CD4-positive, alpha-beta T cell treated with Interleukin-12 subunit alpha and Interleukin-12 subunit beta, for 1 hour (primary cell): ENCODE measurements around the gene ZNF319.
A peak's percentile ranks its signal among the peaks of the same experiment; 100 is the strongest.
"Not testable (repeated sequence)": the region's sequence is repeated elsewhere in the genome, so short reads cannot be mapped to it uniquely, and the experiment has no call there.

Source experiments
- DNase-seq: peaks from one replicate; pipeline ENCODE4 v3.0.0-alpha.2; 2020

ZNF319 gene

DNA sequence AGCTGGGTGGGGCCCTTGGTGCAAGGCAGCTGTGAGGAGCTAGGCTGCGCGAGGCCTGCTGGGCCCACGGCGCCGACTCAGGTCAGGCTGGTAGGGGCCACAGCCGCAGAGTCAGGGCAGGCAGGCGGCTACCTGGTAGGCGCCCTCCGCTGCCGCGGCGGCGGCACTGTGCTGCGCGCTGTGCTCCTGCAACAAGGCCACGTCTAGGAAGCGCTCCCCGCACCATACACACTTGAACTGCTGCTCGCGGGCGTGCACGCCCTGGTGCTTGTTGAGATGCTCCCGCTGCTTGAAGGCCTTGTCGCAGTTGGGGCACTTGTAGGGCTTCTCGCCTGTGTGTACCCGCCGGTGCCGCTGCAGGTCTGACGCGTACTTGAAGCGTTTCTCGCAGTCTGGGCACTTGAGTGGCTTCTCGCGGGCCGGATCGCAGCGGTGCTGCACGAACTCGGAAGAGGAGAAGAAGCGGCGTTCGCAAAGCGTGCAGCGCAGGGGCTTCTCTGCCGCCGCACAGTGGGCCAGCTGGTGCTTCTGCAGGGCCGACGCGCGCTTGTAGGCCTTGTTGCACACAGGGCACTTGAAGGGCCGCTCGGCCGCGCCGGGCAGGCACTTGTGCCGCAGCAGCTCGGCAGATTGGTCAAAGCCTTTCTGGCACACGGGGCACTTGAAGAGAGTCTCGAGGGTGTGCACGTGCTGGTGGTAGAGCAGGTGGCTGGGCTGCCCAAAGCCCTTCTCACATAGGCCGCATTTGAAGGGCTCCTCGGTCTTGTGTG lies 3.9 kb downstream of the ZNF319 start:
- DNase-seq = no peak

DNA sequence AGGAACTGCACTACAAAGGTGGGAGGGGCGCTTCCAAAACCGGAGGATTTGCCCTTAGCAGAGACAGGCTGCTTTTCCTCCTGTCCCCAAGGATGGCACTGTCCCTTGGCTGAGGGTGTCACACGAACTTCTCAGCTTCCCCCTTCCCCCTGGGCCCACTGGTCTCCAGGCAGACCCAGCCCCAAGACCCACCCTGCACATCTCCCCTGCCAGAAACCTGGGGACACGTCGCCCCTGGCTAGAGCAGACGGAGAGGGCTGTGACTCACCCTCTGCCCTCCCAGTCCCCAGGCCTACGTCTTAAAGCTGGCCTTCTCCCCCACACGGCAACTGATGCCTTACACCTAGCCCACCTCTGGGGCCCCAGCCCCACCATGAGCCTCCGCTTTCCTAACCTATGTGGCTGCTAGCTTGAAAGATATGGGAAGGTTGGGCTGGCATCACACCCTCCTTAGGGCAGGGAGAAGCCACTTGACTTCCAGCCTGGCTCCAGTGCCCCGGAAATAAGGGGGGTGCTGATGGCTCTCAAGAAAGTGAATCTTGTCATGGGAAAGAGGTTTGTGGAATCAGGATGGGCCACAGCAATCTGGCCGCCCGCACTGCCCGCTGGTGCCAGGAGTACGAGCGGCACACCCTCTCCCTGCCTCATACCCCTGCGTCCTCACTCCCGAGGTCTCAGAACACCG lies 4.6 kb downstream of the ZNF319 start:
- DNase-seq = no peak

DNA sequence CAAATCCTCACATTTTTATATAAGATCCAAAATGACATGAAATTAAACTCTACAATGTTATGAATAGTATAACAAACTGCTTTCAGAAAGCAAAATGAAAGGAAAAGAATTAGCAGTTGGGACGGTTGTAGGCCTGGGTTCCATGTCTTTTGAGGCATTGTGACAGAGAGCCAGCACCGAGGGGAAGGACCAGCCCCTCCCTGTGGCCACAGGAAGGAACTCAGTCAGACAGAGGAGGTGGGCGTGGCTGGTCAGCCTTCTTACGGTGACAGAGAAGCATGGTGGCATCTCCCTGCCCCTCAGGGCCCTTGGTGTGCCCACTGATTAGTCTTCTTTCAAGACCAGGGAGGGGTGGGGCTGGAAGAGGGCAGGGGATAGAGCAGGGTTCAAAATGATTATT lies 5.7 kb downstream of the ZNF319 start:
- DNase-seq = peak; percentile 59

DNA sequence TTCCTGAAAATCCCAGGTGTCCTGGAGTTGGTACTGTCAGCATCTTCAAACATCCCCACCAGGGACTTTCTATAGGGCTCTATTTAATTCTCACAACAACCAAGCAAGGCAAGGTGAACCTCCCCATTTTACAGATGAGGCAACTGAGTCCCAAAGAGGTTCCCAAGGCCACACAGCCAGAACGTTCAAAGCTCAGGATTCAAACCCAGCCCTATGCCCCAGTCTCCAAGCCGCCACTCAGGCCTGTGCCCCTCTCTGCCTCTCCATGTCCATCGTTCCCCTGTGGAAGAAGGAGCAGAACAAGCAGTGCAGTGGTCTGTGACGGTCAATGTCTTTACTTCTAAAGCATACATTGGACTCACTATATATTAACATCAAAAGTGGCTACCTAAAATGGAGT lies 6.1 kb downstream of the ZNF319 start:
- DNase-seq = no peak

DNA sequence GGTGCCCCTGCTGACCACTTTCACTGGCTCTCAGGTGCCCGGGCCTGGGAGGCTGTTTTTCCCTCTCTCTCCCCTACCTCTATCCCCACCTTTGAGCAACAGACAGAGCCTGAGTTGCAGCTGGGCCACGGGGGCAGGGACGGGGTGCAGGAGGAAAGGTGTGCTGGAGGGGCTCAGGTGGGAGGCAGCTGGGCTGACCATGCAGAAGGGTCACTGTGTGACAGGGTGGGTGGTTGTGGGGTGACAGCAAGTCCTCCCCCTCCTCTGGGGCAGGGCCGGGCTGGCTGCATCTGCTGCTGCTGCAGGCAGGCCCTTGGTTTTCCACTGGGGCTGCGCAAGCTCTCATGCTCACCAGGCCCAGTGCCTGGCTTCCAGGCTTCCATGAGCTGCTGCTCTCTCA lies 6.6 kb downstream of the ZNF319 start:
- no peak for DNase-seq

DNA sequence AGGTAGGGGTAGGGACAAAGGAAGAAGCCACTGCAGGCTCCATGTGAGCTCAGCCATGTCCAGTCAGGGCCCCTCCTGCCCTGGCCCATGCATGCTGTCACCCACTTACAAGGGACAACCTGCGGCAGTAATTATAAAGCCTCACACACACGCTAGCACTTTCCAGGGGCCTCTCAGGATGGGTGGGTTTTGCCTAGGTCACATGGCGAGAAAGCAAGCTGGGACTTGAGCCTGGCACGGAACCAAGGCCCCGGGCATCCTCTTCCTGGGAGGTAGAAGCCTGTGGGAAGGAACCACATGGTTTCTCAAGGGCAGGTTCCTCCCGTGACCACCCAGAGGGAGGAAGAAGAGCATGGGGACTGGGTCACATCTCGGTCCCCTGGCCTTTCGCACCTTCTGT lies 7.0 kb downstream of the ZNF319 start:
- no peak for DNase-seq

DNA sequence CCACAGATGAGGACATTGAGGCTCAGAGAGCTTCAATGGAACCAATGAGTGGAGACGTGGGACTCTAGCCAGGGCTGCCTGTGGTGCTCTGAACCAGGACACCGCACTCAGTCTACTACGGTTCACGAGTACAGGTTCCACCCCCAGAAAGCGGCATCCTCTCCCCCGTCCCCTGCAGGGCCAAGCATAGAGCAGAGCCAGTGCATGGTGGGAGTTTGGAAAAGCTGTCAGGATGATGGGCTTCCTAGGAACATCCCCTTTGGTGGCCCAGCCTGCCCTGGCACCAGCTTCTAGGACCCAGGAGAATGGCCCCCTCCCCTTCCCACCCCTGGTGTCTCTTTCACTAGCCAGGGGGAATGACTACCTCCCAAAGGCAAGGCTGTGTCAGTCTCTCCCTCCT lies 8.4 kb downstream of the ZNF319 start:
- DNase-seq = no peak

DNA sequence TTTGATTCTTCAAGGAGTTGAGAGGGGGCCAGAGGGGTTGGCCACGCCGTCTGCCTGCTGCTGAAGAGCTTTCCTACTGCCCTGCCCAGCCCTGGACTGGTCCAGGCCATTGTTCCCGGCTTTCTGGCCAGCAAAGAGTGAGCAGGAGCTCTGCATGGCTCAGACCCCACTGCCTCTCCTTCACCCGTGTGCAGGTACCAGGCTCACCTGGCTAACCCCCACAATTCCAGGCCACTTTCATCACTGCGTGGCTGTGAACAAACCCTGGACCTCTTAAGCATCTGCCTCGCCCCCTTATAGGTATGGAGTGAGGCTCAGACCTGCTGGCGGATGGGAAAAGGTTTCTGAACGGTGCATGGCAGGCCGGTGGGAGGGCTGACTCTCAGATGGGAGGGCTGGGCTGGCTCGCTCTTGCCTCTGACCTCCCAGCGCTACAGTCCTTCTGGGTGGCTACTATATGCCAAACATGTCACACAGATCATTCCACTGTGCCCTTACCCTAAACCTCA lies 8.9 kb downstream of the ZNF319 start:
- DNase-seq = no peak

DNA sequence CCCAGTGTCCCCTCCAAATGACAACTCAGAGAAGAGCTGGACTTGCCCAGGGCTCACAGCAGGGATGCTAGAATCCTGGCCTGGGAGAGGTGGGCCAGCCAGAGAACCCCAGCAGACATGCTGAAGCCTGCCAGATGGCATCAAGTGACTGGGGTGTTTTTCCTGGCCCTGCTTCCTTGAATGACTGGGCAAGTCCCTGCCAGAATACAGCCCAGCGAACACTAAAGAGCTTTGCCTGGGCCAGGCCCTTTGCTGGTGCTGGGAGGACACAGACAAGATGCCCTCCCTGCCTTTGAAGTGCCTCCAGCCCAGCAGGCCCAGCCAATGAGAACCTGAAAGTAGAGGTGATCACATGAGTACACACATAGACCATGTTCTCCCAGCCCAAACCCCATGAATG lies 11.5 kb downstream of the ZNF319 start:
- DNase-seq = no peak

DNA sequence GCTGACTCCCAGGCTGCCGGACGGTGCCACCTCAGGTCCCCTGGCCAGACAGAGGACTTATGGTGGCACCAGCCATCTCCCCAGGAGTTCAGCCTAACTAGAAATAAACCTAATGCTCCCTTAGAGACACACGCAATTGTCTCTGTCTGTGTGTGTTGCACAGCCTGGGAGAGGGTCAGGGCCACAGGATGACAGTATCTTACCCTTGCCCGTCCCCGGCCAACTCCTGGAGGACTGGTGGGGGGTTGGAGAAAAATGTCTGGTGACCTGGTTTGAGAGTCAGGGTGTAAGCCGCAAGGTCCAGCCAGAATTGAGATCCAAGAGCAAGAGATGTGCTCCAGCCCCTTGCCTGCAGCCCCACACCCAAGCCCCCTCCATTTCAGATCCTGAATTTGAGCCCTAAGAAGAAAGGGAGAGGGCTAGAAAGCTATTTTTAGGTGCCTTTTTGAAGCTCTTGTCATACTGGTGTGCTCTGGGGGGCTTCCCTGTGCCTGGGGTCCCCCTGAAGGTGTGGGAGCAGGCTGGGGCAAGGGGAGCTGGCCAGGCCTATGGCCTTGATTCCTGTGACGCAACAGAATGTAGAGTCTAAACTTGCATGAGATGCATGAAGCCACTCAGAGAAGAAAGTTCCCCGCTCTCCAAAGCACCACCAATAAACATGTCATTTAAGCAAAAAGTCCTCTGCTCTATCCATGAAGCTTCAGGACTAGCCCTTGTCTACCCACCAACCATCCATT lies 12.9 kb downstream of the ZNF319 start:
- no peak for DNase-seq

DNA sequence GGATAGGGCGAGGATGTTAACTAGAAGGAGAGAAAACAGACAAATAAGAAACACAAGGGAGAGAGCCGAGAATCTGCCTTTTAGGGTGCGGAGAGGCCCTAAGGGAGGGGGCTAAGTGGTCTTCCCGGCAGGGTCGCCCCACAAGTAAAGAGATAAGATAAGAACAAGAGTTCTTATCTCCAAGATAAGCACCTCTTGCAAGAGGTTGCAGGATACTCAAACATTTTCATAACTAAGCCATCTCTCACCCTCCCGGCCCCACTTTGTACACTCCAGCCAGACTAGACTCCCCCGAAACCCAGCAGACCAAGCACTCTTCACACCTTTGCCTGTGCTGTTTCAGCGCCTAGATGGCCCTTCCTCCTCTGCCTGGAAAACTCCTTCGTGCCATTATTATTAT lies 14.3 kb downstream of the ZNF319 start:
- DNase-seq = no peak

DNA sequence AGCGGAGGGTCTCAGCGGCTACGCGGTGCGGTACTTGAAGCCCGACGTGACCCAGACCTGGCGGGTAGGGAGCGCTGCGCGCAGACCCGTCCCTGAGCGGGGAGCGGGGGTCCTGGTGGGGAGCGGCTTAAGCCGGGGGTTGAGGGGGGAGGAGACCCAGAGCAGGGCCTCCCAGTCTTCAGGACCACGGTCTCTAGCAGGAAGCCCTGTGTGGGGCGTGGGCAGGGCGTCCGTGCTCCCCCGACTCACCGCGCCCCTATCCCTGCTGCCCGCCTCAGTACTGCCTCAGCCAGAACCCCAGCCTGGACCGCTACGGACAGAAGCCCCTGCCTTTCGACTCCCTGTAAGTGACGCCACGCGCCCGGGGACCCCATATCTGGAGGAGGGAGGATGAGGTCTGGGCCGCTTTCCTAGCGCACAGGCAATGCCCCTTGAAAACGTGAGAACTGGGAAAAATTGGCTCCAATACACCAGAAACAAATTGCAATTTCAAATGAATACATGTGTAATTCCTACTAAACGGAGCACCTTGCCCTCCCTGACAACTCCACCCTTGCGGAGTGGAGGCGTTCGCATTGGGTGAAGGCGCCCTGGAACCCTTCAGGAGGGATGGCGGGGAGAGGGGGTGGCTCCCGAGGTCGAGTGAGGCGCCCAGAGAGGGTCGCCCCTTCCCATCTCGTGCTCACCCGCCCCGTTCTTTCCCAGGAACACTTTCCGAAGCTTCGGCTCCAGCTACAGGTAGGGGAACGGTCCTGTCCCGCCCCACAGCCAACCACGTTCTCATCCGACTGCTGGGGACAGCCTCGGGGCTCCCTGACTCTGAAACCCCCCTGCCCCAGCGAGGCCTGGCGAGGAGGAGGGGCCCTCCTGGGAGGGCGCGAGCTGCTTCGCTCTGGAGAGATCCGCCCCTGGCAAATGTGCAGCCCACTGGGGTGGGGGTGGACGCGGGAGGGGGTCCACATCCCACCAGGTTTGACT lies 15.0 kb downstream of the ZNF319 start:
- no peak for DNase-seq

DNA sequence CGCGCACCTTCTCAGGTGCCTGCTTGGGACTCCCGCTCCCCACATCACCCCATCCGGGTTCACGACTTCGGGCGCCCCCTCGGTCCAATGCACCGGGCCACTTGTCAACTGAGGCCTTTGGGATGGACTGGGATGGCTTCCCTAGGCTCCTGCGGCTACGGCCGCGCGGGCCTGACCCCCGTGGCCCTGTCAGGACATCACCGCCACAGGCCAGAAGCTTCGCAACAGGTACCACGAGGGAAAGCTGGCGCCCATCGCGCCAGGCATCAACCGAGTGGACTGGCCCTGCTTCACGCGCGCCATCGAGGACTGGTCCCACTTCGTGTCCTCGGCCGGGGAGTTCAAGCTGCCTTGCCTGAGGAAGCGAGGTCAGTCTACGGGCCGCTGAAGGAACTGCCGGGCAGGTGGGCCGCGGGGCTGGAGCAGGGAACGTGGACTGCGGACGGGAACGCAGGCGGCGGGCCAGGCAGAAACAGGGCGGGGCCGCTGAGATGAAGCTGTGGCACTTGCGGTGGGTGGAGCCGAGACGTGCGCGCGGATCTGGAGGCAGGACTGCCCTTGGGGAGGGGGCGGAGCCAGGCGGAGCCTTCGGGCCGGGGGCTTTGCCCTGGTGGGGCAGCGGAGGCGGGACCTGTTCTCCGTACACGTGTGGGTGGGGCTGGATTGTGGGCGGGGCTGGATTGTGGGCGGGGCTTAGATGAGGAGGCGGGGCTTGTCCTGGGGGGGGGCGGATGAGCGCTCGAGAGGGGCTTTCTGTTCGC lies 15.8 kb downstream of the ZNF319 start:
- DNase-seq = peak; percentile 95

DNA sequence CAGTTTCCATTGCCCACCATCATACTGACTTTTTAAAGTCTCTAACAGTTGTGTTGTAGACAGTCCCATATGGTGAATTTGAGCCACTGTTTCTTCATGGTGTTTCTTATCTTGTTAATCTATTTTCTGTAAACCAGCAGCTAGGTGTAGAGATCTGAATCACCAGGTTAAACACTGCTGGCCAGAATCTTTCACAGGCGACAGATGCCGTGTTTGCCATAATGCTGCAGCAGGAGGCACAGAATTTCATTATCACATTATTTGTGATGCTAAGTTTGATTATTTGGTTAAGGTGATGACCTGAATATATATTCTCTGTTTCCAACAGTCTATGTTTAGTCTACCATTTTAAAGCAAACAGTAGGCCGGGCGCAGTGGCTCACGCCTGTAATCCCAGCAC lies 18.1 kb downstream of the ZNF319 start:
- no peak for DNase-seq

DNA sequence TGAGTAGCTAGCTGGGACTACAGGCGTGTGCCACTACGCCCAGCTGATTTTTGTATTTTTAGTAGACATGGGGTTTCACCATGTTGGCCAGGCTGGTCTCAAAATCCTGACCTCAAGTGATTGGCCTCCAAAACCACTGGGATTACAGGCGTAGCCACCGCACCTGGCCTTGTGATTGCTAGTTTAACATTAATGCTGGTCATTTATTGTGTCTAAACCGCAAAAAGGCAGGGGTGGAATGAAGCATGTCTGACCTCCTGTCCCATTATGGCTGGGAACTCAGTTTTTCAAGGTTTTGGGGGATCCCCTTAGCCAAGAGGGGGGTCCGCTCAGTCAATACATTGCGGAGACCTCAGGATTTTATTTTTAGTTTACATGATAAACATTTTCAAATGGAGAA lies 18.8 kb downstream of the ZNF319 start:
- no peak for DNase-seq

DNA sequence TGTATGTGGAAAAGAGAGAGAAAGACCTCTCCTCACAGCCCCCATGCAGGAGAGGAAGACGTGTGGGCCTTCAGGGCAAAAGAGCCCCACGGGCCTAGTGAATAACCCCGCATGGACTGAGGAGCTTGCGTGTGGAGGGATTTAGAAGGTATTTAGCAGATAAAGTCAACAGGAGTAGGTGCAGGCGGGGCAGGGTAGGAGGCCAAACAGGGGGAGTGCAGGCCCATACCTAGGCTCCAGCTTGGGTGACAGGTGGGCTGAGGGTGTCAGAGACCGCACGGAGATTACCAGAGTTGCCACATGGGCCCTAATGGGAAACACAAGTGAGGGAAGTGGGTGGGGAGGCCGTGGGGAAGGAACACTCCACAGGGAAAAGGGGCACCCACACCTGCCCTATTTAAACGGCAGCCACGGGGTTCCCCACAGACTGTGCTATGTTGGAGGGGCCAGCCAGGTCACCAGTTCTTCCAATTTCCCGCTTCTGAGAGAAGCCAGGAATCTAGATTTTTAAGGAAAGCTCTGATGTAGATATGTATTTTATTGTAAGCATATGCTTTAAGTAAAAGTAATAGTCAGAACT lies 21.4 kb downstream of the ZNF319 start:
- DNase-seq = no peak

DNA sequence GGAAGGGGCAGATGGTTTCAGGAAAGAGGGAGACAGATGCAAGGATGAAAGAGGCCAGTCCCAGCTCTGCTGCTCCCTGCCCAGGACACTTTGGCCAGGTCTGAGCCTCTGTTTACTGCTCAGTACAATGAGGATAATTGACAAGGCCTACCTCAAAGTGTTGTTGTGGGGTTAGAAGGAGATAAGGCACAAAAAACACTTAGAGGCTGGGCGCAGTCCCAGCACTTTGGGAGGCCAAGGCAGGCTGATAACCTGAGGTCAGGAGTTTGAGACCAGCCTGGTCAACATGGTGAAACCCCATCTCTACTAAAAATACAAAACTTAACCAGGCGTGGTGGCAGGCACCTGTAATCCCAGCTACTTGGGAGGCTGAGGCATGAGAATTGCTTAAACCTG lies 22.4 kb downstream of the ZNF319 start:
- not testable (repeated sequence) for DNase-seq

DNA sequence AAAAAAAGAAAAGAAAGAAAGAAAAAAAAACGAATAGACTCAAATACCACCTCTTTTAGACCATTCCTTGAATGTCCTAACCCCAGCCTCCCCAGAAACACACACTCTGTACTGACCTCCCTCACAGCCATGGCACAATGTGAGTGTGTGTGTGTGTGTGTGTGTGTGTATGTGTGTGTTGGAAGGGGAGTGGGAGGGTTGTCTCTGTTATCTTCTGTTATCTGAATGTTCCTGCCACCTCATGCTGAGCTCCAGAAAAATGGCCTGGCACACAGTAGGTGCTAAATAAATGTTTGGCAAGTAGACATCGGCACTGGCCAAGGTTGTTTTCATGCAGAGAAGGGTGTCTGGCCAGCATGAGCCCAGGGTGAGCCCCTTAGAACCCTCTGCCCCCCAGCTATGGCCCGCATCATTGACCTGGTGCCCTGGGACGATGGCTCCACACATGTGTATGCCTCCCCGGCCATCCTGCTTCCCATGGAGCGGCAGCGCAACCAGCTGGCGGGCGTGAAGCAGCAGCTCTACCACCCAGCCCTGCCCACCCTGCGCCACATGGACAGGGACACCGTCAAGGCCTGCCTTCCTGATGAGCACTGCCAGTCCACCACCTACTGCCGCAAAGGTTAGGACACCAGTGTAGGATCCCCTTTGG lies 22.9 kb downstream of the ZNF319 start:
- no peak for DNase-seq

DNA sequence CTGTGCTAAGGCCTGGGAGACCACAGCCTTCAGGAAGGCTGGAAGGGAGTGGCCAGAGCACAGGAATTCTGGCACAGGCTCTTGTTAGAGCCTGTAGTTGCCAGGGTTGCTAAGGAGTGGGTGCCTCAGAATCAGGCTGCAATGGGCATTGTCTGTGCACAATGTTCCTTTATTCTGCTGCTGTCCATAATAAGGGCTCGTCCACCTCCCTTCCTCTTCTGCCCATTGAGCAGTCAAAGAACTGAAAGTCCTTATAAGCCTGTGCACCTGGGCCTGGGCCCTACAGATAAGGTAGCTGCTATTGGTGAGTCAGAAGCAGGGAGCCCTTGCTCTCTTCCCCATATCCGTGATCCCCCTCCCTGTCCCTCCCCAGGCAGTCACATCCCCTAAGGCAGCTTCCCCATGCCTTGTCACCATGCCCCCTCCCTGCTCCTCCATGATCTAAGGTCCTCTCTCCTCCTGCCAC lies 24.1 kb downstream of the ZNF319 start:
- DNase-seq = no peak

DNA sequence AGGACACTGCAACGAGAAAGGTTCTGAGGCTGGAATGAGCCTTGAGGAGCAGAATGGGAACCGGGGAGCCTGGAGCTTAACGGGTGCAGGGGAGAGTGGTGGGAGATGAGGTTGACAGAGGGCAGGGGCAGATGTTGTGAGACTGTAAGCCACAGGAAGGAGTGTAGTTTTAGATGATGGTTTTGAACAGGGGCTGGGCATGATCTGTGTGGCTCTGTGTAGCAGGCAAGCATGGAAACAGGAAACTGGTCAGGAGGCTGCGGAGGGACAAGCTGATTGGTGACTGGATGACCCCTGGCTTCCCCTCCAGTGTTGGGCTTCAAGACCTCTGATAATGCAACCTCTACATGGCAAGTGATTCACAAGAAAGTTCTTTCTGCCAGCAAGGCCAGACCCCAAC lies 28.2 kb downstream of the ZNF319 start:
- DNase-seq = no peak

DNA sequence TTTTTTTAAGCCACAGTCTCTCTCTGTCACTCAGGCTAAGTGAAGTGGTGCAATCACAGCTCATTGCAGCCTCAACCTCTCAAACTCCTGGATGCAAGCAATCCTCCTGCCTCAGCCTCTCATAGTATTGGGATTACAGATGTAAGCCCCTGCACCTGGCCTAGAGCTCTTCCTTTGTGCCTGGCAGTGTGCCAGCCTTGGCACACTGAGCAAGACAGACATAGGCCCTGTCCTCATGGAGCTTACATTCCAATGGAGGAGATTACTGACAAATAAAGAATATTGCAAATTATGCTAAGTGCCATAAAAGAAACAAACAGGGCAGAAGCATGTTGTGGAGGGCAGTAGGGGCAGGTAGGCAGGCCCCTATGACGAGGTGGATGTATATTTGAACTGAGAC lies 28.6 kb downstream of the ZNF319 start:
- no peak for DNase-seq
